A549 (cell line): ENCODE data around the gene CCDC33. TPM values are rescaled to one million over a fixed set of nuclear protein-coding genes. Genes with fewer than 3 reads are reported as not detected.

ENCODE experiments used
- ATAC-seq, 2 experiments: fragments of 200-7000 bp in 1 of 2; fragments of >200 bp in 1 of 2; cut with Nextera tagmentation in 1 of 2; cut with Tn5 transposase in 1 of 2; 3 replicates each; pipeline versions ENCODE4 v1.8.0 to v1.9.1; 2018 to 2020; ENCODE audit warnings: mild to moderate bottlenecking in 1 of 2, moderate library complexity in 1 of 2
- CTCF ChIA-PET: fragments of 300-600 bp; sonication (Branson Sonifier 250); formaldehyde crosslinking; extraction: SDS; loops from one replicate; lab custom pipeline; 2021; ENCODE audit warnings: antibody characterized with exemption, inconsistent platforms; lab: Yijun Ruan, JAX
- POLR2A ChIA-PET: fragments of 350-600 bp; formaldehyde crosslinking; extraction: SDS; loops from one replicate; lab custom pipeline; 2021; ENCODE audit warnings: antibody characterized with exemption, inconsistent platforms; lab: Yijun Ruan, JAX
- DNase-seq, 2 experiments: peaks; one replicate each; pipeline versions ENCODE4 v3.0.0 to v3.0.0-alpha.2; 2011 to 2016; ENCODE audit warnings: low read depth in 1 of 2, low spot score in 1 of 2
- FAIRE-seq: peaks from 2 replicates; lab custom pipeline; 2011; peaks lifted over from hg19 to GRCh38; lab: Jason Lieb, UNC
- H3K27ac ChIP-seq, 2 experiments: fragments of >200 bp; sonication (Bioruptor Twin); formaldehyde crosslinking; 3 replicates each; pipeline ENCODE4 v1.5.1; 2016 to 2017
- H3K4me1 ChIP-seq: fragments of >200 bp; sonication (Bioruptor Twin); formaldehyde crosslinking; 3 replicates; pipeline ENCODE4 v1.6.1; 2016
- H3K4me2 ChIP-seq: fragments of >200 bp; sonication (Bioruptor Twin); formaldehyde crosslinking; 3 replicates; pipeline ENCODE4 v1.6.1; 2016
- H3K4me3 ChIP-seq: fragments of >200 bp; sonication (Bioruptor Twin); formaldehyde crosslinking; 3 replicates; pipeline ENCODE4 v1.5.1; 2016
- H3K9me3 ChIP-seq: fragments of >200 bp; sonication (Bioruptor Twin); formaldehyde crosslinking; 3 replicates; pipeline ENCODE4 v1.6.1; 2016
- E2F6 ChIP-seq: IDR thresholded peaks from 2 replicates; pipeline ENCODE4 v1.6.1; 2012; ENCODE audit warnings: low read depth, borderline replicate concordance
- EHMT2 ChIP-seq: fragments of 200-600 bp; sonication (generic); IDR thresholded peaks from 2 replicates; pipeline ENCODE4 v1.6.1; 2016; ENCODE audit warnings: antibody characterized with exemption, low read depth, mild to moderate bottlenecking, moderate library complexity
- ELK1 ChIP-seq: fragments of 150-350 bp; IDR thresholded peaks from 2 replicates; pipeline ENCODE4 v1.6.1; 2014; ENCODE audit warnings: low read depth, mild to moderate bottlenecking, low read length
- FOSL2 ChIP-seq, 2 experiments: fragments of 450-650 bp in 1 of 2; fragments of >200 bp in 1 of 2; sonication (Bioruptor Twin) in 1 of 2; formaldehyde crosslinking; IDR thresholded peaks; 2 replicates each; pipeline versions ENCODE4 v1.5.0 to v1.6.1; 2016 to 2020; ENCODE audit warnings: mild to moderate bottlenecking in 1 of 2, moderate library complexity in 1 of 2
- HES2 ChIP-seq: fragments of >200 bp; sonication (Bioruptor Twin); formaldehyde crosslinking; IDR thresholded peaks from 2 replicates; pipeline ENCODE4 v1.6.1; 2016
- HEYL ChIP-seq: fragments of 250-450 bp; sonication (Bioruptor Pico); IDR thresholded peaks from 2 replicates; pipeline ENCODE4 v1.8.0; 2021; ENCODE audit warnings: mild to moderate bottlenecking, moderate library complexity
- JUN ChIP-seq, 2 experiments: fragments of >200 bp; sonication (Bioruptor Twin); formaldehyde crosslinking; IDR thresholded peaks; 2 replicates in 1 of 2; 3 replicates in 1 of 2; pipeline ENCODE4 v1.6.1; 2016 to 2017
- JUNB ChIP-seq: fragments of >200 bp; sonication (Bioruptor Twin); formaldehyde crosslinking; IDR thresholded peaks from 2 replicates; pipeline ENCODE4 v1.6.1; 2016
- KDM1A ChIP-seq: fragments of 200-600 bp; sonication (generic); IDR thresholded peaks from 2 replicates; pipeline ENCODE4 v1.6.1; 2016; ENCODE audit warnings: low read depth, mild to moderate bottlenecking
- MAFK ChIP-seq: fragments of 450-650 bp; IDR thresholded peaks from 2 replicates; pipeline ENCODE4 v1.6.1; 2014; ENCODE audit not compliant: partially characterized antibody
- MAX ChIP-seq: IDR thresholded peaks from 2 replicates; pipeline ENCODE4 v1.6.1; 2012
- MYC ChIP-seq: IDR thresholded peaks from 2 replicates; pipeline ENCODE4 v1.6.1; 2012; ENCODE audit warnings: mild to moderate bottlenecking, inconsistent platforms, low read length, improper control_type of control experiment, borderline replicate concordance
- NR3C1 ChIP-seq: fragments of >200 bp; sonication (Bioruptor Twin); formaldehyde crosslinking; IDR thresholded peaks from 3 replicates; pipeline ENCODE4 v1.6.1; 2017
- PBX3 ChIP-seq: IDR thresholded peaks from 2 replicates; pipeline ENCODE4 v1.6.1; 2012
- POLR2A ChIP-seq: IDR thresholded peaks from 2 replicates; pipeline ENCODE4 v1.6.1; 2012; ENCODE audit warnings: mild to moderate bottlenecking, low read length
- RAD21 ChIP-seq, 2 experiments: fragments of >200 bp in 1 of 2; sonication (Bioruptor Twin) in 1 of 2; formaldehyde crosslinking in 1 of 2; IDR thresholded peaks in 1 of 2; conservative IDR thresholded peaks in 1 of 2; 2 replicates in 1 of 2; 3 replicates in 1 of 2; pipeline ENCODE4 v1.6.1; 2012 to 2018; ENCODE audit warnings: inconsistent platforms in 1 of 2
- REST ChIP-seq: fragments of 200-600 bp; sonication (generic); IDR thresholded peaks from 2 replicates; pipeline ENCODE4 v1.6.1; 2016; ENCODE audit warnings: antibody characterized with exemption, mild to moderate bottlenecking, moderate library complexity
- SMC3 ChIP-seq: fragments of >200 bp; sonication (Bioruptor Twin); formaldehyde crosslinking; IDR thresholded peaks from 3 replicates; pipeline ENCODE4 v1.6.1; 2018; ENCODE audit warnings: inconsistent platforms
- TFCP2L1 ChIP-seq: fragments of 250-450 bp; sonication (Bioruptor Pico); IDR thresholded peaks from 2 replicates; pipeline ENCODE4 v1.5.0; 2021; ENCODE audit warnings: mild to moderate bottlenecking
- TP53 ChIP-seq: fragments of 250-450 bp; sonication (Bioruptor Pico); IDR thresholded peaks from 2 replicates; pipeline ENCODE4 v1.5.0; 2021; ENCODE audit warnings: mild to moderate bottlenecking, moderate library complexity
- USF2 ChIP-seq: fragments of 450-650 bp; IDR thresholded peaks from 2 replicates; pipeline ENCODE4 v1.6.1; 2014; ENCODE audit warnings: antibody characterized with exemption
- ZC3H11A ChIP-seq: fragments of 450-650 bp; IDR thresholded peaks from 2 replicates; pipeline ENCODE4 v1.6.1; 2014; ENCODE audit warnings: antibody characterized with exemption, mild to moderate bottlenecking
- WGBS: methylation state at CpG from one replicate; pipeline ENCODE4 v1.1.6; 2017; ENCODE audit errors: missing lambda C conversion rate; 5-methylcytosine and 5-hydroxymethylcytosine counted together
- polyA plus RNA-seq, 4 experiments: library from polyadenylated mRNA; depleted of rRNA in 3 of 4; stranded (reverse); fragments of >200 nt; fragmentation: RNase III in 1 of 4; extraction: RNeasy Plus Mini Kit Qiagen cat#74134 plus additional on column Dnase treatment in 1 of 4; gene quantifications; 2 replicates in 3 of 4; 3 replicates in 1 of 4; pipeline ENCODE4 v1.2.3, GENCODE V29; 2011 to 2017

Gene CCDC33
- polyA plus RNA-seq, 2 of the 4 experiments (the other 2 are of a cell fraction), result 5.9 to 9.2 TPM

GRCh38 chr15:74202452-74203401 is 33.4 kb upstream of the CCDC33 start, which contains the start of gene STRA6:
STRA6 (minus strand) TSS chr15:74202787; CDS start chr15:74202267, 520 bp downstream.
- TF ChIP-seq KDM1A (no peak), USF2 (peak; percentile 13; the same call in 1 of the 2 replicates), POLR2A (peak; percentile 5; the same call in 1 of the 2 replicates), FOSL2 (IDR thresholded peaks at IDR 0.05) (no peak), FOSL2 (CRISPR knock-in tag; IDR thresholded peaks at IDR 0.05) (no peak), E2F6 (peak; percentile 53), JUN (IDR thresholded peaks at IDR 0.05) (peak in 1 of 2 experiments; percentile 59; a peak in 3 of 5 replicates), RAD21 (conservative IDR thresholded peaks at IDR 0.05 in 1 of 2, IDR thresholded peaks at IDR 0.05 in 1 of 2) (peak; percentile 37 to 39; a peak in 4 of 5 replicates), MAX (peak; percentile 29; the same call in 1 of the 2 replicates)
- TF ChIP-seq, all 56 proteins: peak for 6
- Histone ChIP-seq H3K9me3 (no peaks in the 10 kb centered on the region), H3K4me1 (peaks cover 64% of the 10 kb centered on the region), H3K4me3 (peak within 1 kb of the TSS; percentile 51), H3K27ac (peak within 1 kb of the TSS; percentile 90 to 97), H3K4me2 (peak within 1 kb of the TSS; percentile 95)
- 3% methylated on average over 14 of the region's 26 CpGs for WGBS
- FAIRE-seq (no peak), ATAC-seq (peak; percentile 82 to 83), DNase-seq (peak; percentile 75 to 85)
- CTCF ChIA-PET, result interaction anchor here (0.7 to 6.4 kb wide), 17 partner anchors 8 to 154 kb away, joined by 3 to 33 read pairs (median 3); no protein-coding TSS in a partner anchor
- POLR2A ChIA-PET, result interaction anchor here (0.6 to 1.6 kb wide), 11 partner anchors 10 to 67 kb away, joined by 3 to 7 read pairs (median 3); partner anchors contain the start of gene ISLR

GRCh38 chr15:74203914-74204431 is 32.2 kb upstream of the CCDC33 start:
- WGBS, result 55% methylated on average over 5 of the region's 10 CpGs
- FAIRE-seq (no peak), DNase-seq (no peak), ATAC-seq (no peak)
- H3K4me2 ChIP-seq, result peak overlapping the region; percentile 95
- no peaks in the 10 kb centered on the region for H3K9me3 ChIP-seq
- no peak for TF ChIP-seq TFCP2L1
- no peak for TF ChIP-seq MYC
- H3K4me3 ChIP-seq, result peak overlapping the region; percentile 51
- ChIA-PET POLR2A (no interaction called here), CTCF (interaction anchor here (0.9 to 6.4 kb wide), 4 partner anchors 18 to 104 kb away, joined by 3 to 33 read pairs (median 4); no protein-coding TSS in a partner anchor)
- H3K4me1 ChIP-seq, result peaks cover 57% of the 10 kb centered on the region
- H3K27ac ChIP-seq, result peak overlapping the region; percentile 90 to 97

GRCh38 chr15:74205582-74205947 is 30.6 kb upstream of the CCDC33 start:
- Histone ChIP-seq H3K4me2 (no peak overlapping the region), H3K4me1 (peaks cover 49% of the 10 kb centered on the region), H3K9me3 (no peaks in the 10 kb centered on the region), H3K4me3 (no peak overlapping the region), H3K27ac (peak overlapping the region in 1 of 2 experiments; percentile 97; a peak in 3 of 6 replicates)
- ATAC-seq (no peak), DNase-seq (no peak), FAIRE-seq (no peak)
- WGBS, result 91% methylated on average over 3 of the region's 4 CpGs
- ChIA-PET CTCF (interaction anchor here (1.1 kb wide), 2 partner anchors 15 to 64 kb away, joined by 3 to 4 read pairs; no protein-coding TSS in a partner anchor), POLR2A (no interaction called here)
- TF ChIP-seq NR3C1 (no peak), EHMT2 (no peak), TP53 (no peak), HES2 (no peak), ELK1 (no peak), REST (no peak), MAFK (no peak), JUNB (no peak), SMC3 (no peak), ZC3H11A (no peak), PBX3 (no peak), HEYL (CRISPR knock-in tag) (no peak), MYC (no peak)
